HG02852 (cell line): ENCODE data around the gene ICA1.

Source experiments
- ATAC-seq: cut with Tn5 transposase; IDR thresholded peaks from one replicate; pipeline ENCODE4 v1.9.1; 2021; ENCODE audit warnings: mild to moderate bottlenecking, moderate library complexity; ENCODE audit not compliant: unreplicated experiment

ICA1 gene

DNA sequence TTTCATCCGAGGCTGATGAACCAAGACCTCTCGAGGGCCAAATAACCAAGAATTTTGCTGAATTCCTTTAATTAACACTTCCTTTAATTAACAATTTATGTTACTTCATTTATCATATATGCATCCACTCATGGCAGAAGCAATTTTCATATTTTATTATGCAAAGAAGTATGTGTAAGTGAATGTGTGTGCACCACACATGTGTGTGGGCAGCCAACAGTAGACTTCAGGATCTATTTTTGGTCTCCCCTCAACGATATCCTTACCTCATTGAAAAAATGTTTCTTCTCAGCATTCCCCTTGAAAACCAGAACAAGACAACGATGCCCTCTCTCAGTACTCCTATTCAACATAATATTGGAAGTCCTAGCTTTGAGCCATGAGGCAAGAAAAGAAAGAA is 96.8 kb downstream of the ICA1 start:
- ATAC-seq = no peak

DNA sequence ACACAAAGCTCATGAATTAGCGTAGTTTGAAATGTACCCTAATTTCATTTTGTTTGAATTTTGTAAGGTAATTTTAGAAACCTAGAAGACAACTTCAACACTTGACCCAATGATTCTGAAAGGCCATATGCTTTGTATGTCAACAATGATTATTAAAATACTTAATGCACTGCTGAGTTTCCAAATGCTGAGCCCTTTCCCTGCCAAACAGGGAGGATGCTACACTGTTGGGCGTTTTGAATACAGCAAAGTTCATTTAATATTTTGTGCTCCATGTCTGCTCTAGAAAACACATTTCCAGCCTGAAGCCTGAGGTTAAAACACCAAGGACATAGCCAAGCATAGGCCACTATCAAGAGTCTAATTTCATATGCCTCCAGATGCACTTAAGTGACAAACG is 99.8 kb downstream of the ICA1 start:
- ATAC-seq = no peak

DNA sequence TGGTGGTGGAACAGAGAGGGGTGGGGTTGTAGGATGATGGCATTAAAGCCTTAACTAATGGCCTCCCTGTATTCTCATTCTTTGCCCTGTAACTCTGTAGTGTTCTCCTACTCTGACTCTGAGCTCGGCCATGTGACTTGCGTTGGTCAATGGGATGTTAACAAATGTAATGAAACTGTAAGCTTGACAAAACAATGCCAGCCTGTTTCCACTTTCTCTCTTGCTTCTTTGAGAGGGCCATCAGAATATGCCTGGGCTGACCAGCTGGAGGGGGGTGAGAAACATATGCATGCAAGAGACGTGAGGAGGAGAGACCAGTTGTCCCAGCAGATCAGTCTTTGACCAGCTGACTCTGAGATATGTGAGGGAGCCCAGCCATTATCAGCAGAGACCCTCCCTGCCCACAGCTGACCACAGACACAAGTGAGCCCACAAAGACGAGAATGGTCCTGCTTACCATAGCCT is 100.6 kb downstream of the ICA1 start:
- ATAC-seq = no peak

DNA sequence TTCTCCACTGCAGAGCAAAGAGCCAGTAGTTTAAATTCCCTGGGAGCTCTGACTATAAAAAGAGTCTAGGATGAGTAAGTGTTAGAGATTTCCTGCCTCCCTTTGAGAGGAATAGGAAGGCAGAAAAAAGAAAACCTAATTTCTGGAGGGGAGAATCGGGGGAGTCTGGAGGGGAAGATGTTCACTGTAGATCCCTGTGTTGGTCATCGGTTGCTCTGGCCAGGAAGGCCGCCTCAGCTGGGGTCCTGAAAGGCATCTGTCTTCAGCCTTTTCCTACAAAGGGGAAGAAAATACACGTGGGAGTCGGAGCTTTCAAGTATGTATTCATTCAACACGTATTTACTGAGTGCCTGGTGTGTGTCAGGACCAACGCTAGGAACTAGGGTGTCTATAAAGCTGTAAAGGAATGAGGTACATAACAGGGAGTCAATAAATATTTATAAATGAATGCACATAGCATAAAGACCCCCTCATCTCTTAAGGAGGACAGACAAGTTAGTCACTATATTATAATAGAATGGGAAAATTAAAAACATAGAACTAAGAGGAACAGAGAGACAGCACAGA is 101.1 kb downstream of the ICA1 start:
- no peak for ATAC-seq

DNA sequence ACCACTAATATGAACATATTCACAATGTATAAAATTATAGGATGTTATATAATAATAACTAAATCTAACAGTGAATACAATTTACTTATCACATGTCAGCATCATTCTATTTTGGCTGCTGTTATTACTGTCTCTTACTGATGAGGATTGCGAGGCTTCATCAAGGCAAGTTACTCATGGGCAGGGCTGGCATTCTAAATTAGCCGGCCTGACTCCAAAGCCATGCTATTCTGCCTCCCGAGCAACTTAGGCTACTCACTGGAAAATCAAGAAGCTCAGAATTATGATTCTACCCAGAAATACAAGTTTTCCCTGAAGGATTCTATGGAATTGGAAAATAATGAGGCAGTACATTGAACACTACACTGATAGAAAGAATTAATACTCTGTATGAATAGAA is 101.7 kb downstream of the ICA1 start:
- ATAC-seq = no peak

DNA sequence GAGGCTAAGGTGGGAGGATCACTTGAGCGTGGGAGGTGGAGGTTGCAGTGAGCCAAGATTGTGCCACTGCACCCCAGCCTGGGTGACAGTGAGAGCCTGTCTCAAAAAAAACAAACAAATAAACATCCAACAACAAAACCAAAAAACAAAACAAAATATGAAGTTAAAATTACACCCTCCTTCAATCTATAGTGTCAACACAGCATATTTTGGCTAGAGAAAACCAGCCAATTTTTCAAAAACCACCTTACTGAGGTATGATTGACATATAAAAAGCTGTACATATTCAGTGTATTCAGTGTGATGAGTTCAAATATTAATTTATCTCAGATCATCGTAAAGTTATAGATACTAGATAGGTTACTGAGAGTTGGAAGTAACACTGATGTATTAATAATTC is 102.4 kb downstream of the ICA1 start:
- ATAC-seq = no peak

DNA sequence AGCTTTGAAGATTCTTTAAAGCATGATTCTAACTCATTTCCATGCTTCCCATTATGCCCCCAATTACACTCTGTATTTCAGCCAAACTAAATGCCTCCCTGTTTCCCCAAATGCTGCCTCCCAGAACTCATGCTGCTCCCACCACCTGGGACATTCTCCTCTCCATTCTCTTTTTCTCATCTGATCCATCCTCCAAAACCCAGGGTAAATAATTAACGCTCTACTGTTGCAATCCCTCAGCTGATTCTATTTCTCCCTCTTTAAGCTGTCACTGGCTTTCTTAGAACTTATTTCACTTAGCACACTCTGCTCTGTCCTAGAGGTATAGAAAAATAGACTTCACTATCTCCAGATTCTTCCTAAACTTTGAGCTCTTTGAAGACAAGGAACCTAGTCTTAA is 104.7 kb downstream of the ICA1 start:
- ATAC-seq = no peak

DNA sequence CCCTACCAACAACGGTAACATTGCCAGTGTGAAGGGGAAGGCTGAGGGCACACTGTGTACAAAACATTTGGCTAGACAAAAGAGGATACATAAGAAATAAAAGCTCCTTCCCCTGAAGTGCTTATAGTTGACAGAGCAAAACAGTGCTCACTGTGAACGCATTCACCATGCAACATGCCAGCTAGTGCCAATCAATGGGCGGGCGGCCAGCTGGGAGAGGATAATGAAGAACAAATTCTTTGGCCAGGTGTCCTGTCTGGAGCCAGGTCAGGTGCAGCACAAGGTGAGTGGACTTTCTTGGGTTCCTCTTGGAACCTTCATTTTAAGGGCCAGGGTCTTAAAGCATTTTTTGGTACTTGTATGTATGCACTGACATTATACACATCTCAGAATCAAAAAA is 106.1 kb downstream of the ICA1 start:
- no peak for ATAC-seq

DNA sequence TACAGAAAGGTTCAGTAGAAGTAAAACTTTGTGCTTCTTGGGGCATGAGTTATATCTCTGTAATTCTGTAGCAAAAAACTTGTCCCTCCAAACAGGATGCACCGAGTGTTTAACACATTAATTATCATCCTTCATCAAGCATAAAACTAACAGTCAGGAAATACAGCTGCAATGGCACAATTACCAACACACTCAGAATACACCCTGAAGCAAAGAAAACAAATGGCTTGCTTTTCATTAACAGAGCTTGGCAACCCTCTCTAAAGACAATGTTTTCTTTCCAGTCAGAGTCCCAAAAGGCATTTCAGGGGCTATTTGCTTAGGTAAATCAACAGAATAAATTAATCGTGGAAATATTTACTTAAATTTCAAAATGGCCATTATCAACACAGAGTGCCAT is 107.7 kb downstream of the ICA1 start:
- ATAC-seq = no peak

DNA sequence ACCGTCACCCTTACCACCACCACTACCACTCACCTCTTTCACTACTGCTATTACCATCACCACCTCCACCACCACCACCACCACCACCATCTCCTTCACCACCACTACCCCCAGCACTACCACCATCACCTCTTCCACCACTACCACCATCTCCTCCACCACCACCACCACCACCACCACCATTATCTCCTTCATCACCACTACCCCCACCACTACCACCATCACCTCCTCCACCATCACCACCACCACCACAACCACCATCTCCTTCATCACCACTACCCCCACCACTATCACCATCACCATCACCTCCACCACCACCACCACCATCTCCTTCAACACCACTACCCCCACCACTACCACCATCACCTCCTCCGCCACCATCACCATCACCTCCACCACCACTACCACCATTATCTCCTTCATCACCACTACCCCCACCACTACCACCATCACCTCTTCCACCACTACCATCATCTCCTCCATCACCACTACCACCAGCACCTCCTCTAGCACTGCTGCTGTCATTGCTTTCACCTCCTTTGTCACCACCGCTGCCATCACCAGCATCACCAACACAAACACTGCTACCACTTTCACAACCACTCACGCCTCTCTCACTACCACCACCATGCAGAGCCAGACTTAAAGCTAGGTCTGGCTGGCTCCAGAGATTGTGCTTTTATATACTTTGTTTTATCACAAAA is 109.3 kb downstream of the ICA1 start:
- ATAC-seq = no peak

DNA sequence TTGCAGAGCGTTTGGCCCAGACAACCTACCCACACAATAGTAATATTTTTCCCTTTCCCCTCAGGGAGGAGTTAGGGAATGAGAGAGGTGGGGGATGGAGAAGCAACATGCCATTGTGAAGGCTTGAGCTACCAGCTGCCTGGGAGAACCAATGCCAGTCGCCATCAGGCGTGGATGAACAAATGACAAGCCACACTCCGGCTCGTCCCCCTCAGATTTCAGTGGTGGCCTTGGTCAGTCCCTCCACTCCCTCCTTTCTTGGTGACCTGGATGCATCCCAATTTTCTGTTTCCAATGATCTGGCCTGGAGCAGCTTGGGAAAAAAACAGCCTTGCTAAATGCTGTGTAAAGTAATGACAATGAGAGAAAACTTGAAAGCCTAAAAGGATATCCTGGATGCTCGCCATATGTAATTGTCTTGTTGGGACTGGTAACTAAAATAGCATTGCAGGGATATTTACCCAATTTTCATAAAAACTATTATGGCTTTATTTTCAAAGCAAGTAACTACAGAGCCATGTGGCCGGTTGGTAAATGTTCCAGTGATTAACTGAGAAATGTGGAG is 110.7 kb downstream of the ICA1 start:
- no peak for ATAC-seq

DNA sequence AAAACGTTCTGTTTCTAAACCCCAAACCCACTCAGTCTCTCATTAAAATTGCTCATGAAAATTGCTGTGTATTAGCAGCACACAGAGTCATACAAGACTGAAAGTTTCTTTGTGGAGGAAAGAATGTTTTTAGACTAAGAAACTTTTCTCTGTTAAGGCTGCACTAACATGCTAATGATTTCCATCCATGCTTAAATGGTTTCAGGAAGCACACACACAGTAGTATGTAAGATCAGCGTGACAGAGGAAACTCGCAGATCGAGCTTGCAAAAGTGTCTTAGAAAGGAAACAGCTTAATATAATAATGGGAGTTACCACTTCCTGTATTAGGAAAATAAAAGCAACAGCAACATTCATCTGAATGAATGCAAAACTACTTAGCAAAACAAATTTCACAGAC is 112.7 kb downstream of the ICA1 start:
- peak; percentile 83 for ATAC-seq

DNA sequence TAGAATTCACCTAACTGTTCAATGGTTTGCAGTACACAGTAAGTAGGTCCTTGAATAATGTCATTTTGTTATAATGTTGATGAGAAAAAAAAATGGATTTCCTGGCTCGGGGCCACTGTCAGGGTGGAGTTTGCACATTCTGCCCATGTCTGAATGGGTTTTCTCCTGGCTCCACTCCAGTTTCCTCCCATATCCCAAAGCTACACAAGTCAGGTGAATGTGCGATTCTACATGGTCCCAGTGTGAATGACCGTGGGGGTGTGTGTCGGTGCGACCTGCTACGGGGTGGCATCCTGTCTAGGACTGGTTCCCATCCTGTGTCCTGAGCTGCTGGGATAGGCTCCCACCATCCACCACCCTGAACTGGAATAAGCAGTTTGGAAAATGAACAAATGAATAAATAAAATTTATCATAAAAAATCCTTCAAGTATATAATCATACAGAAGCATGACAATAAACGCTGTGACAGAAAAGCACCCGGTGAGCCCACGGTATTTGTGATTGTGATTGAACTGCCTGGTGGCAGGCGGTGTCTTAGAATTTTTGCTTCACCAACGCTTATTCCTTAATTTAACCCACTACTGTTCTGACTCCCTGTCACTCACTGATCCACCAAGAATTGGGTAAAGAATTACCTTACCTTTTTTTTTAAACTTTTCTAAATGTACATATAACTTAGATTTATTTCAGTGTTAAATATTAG is 114.1 kb downstream of the ICA1 start:
- no peak for ATAC-seq

DNA sequence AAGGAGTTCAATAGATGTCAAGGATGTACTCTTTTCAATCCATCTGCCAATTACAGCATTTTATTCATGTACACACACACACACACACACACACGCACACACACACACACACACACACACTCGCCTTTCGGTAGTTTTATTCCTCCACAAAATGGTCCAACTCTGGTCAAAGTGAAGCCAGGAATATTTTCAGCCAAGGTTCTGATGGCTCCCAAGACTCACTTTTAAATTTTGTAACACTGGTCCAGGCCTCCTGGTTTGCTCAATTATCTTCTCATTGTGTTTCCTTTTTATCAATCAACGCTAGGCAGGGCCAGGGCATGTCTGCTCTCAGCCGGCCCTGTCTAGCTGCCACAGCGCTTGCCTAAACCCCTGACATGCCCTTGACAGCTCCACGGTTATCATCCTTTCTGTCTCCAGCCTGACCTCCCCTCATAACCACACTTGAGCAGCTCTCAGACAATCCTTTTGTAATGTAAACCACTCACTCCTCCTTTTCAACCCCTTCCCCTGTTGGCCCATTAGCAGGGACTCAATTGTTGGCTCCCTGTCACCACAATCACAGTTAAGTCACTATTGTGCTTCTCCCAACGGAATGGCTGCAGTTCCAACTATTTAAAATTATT is 115.1 kb downstream of the ICA1 start:
- ATAC-seq = no peak

DNA sequence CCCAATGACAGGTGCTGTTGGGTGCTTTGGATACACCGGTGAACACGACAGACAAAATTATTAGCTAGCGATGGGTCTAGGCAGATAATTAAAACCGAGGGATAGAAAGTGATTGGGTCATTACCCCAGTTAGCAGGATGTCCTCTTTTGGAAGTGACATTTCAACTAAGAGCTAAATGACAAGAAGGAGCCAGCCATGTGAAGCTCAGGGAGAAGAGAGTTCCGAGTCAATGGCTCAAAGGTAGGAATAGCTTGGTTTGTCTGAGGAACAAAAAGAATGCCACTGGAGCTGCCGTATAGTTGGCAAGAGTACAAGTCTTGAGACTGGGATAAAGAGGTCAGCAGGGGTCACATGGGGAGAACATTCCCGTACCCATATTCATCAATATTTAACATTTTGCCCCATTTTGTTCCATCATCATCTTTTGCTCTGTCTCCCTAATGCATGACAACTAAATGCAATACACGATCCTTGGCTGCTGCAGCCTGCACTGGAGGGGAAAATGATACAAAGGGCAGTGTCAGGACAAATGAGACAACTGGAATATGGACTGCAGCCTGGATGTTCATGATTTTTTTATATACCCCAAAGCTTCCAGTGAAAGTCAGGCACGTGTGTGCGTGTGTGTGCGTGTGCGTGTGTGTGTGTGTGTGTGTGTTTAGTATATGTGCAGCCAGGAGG is 115.7 kb downstream of the ICA1 start:
- ATAC-seq = no peak

DNA sequence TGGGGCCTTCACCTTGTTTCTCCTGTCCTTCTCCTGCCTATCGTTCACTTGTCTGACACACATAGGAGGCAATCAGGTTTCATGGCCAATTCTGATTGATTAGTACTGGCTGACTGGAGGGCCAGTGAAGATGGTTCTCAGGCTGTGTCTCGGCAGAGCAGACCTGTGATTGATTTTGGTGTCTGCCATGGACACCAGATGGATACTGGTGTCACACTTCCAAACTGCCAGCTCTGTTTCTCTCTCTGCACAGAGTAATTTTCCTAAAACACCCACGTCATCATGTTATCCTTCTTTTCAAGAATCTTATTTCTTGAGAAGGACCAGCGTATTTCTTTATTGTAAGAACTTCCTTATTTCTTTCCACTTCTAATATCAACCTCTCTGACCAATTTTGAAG is 117.1 kb downstream of the ICA1 start:
- ATAC-seq = no peak

DNA sequence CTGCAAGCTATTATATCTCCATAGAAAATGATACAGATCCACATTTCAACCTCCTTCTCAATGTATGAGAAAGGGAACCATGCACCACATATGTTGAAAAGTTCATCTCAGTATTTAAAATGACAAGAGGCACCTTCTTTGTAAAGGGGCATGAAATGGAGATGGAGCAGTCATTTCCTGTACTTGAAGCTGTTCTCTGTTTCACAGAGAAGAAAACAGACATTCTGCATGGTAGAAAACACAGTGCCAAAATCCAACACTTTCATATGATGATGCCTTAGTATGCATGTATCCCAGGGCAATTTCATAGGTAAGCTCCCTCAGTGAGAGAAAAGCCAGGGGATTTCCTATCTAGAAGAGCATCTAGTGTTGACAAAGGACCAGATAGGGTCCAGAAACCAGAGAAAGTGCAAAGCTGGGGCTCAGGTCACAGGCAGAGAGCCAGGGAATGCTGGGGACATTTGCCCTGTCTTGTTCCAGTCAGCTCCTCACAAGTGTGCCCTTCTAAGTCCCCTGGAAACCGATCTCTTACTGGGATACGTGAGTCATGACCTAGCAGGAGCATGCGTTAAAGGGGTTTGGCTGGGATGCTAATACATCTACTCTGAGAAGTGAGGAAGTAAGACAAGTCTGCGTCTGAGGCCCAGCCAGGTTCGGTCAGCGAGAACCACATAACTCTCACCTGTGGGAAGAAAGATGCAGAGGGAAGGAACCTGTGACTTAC is 118.7 kb downstream of the ICA1 start:
- ATAC-seq = peak; percentile 57

DNA sequence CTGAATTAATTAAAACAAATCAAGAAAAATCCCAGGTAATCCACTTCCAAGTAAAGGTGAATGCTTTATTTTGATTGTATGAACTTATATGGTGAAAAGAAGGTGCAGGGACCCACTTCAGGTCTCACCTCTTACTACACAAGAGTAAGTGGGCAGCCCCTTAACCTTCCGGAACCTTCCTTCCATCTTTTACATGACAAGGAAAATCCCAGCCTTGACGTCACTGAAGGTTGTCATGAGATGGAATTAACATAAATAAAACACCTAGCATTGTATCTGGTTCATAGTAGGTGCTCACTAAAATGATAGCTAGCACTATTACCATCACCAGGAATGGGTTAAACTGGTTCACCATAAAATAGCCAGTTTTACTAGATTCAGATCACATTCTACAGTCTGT is 119.5 kb downstream of the ICA1 start:
- no peak for ATAC-seq

DNA sequence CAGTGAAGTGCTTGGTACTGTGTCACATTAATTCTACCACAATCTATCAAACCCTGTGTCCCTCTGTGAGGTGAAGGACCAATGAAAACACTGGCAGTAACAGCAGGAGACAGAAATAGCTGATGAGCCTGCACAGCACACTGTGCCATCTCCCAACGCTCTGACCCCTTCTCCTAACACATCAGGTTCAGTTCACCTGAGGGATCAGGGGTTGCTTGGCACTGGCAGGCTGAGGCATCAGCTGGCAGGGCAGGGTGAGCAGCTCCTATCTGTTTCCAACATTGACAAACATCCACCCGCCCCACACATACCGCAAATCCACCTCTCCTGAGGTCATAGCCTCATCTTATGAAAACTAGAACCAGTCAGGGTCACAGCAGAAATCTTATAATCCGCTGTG is 120.9 kb downstream of the ICA1 start:
- no peak for ATAC-seq

DNA sequence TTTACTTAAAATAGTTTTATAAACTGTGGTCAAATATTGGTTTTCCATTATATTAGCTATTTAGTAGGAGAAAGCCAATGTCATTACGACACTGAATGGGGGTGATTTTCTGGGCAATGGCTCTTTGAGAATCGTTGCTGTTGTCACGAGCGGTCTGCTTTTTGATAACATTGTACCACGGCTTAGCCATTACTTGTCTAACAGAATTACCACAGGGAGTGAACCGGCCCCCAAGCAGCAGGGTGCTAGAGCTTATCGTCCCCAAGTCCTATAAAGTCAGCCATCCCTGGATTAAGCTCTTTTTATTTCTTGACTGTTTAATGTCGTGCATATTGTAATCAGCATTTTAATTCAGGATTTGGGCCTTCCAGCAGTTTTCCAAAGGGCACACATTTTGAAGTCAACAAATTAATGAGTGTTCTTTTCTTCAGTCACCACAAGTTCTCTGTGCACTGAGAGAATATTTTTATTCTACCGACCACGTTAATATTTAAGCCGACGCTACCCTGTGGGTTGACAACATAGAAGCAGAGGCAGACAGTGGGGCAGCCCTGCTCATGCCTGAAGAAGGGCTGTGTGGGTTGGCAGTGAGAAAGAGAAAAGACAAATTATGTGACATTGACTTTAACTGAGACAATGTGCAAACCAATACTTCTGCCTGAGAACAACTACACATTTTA is 125.8 kb downstream of the ICA1 start:
- ATAC-seq = no peak
